ENCODE data around the gene HDAC7.

HDAC7 gene

GRCh38 chr12:47804171-47804570 is 15.5 kb downstream of the HDAC7 start:
- H3K4me1 ChIP-seq (ENCODE audit: control insufficient read depth in 2 of 2, insufficient read depth in 2 of 2, low read length in 2 of 2): peaks cover 20 to 60% of the 10 kb centered on the region in 2 donors
- no peaks in the 10 kb centered on the region for H3K27me3 ChIP-seq (ENCODE audit: control insufficient read depth in 2 of 2, insufficient read depth in 2 of 2, low read length in 2 of 2)
- no peak overlapping the region for H3K27ac ChIP-seq (ENCODE audit: low read depth in 2 of 2, low read length in 2 of 2)
- H3K4me3 ChIP-seq (ENCODE audit: low read length in 2 of 2): no peak overlapping the region
- H3K9ac ChIP-seq (ENCODE audit: low read depth in 1 of 2, low read length in 2 of 2): no peak overlapping the region
- no peaks in the 10 kb centered on the region for H3K9me3 ChIP-seq (ENCODE audit: control insufficient read depth in 2 of 2, low read length in 2 of 2)
- no peaks in the 10 kb centered on the region for H3K36me3 ChIP-seq (ENCODE audit: control insufficient read depth in 2 of 2, insufficient read depth in 2 of 2, low read length in 2 of 2)

DNA sequence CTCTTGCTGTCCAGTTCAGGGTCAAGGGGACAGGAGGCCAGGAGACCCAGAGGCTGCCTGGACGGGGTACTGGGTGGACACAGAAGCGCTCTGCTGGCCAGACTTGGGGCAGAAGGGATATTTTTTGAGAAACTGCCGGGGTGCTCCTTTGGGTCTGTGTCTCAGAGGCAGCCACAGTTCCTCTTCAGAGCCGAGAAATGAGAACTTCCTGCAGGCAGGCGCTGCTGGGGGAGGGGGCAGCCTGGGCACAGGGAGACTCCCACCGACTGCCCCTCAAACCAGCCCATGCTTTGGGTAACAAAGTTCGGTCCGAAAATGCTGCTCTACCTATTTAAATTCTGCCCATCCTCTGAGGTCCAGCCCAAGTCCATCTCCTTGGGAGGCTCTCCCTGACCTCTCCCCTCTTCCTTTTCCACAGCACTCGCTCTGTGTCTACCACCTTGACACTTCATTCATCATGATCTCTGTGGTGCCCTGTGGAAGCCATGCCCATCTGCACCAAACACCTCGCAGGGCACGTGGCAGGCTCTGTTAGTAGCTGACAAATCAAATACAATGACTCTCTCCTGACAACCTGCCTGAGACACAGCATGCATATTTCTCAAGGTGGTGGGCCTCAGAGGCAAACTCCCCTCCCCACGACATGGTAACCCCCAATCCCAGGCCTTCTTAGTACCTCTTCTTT is 16.4 kb downstream of the HDAC7 start:
- Histone ChIP-seq H3K27me3 (ENCODE audit: control insufficient read depth in 2 of 2, insufficient read depth in 2 of 2, low read length in 2 of 2) (no peaks in the 10 kb centered on the region), H3K27ac (ENCODE audit: low read depth in 2 of 2, low read length in 2 of 2) (peak overlapping the region in 1 of 2 donors; percentile 43), H3K4me3 (ENCODE audit: low read length in 2 of 2) (peak overlapping the region in 1 of 2 donors; percentile 20), H3K9ac (ENCODE audit: low read depth in 1 of 2, low read length in 2 of 2) (peak overlapping the region in 1 of 2 donors; percentile 24), H3K4me1 (ENCODE audit: control insufficient read depth in 2 of 2, insufficient read depth in 2 of 2, low read length in 2 of 2) (peaks cover 13 to 54% of the 10 kb centered on the region in 2 donors), H3K36me3 (ENCODE audit: control insufficient read depth in 2 of 2, insufficient read depth in 2 of 2, low read length in 2 of 2) (no peaks in the 10 kb centered on the region), H3K9me3 (ENCODE audit: control insufficient read depth in 2 of 2, low read length in 2 of 2) (no peaks in the 10 kb centered on the region)

- peaks cover 13 to 44% of the 10 kb centered on the region in 2 donors for H3K4me1 ChIP-seq (ENCODE audit: control insufficient read depth in 2 of 2, insufficient read depth in 2 of 2, low read length in 2 of 2)
- no peaks in the 10 kb centered on the region for H3K9me3 ChIP-seq (ENCODE audit: control insufficient read depth in 2 of 2, low read length in 2 of 2)
- H3K4me3 ChIP-seq (ENCODE audit: low read length in 2 of 2): no peak overlapping the region
- H3K36me3 ChIP-seq (ENCODE audit: control insufficient read depth in 2 of 2, insufficient read depth in 2 of 2, low read length in 2 of 2): peaks cover 0 to 1% of the 10 kb centered on the region in 2 donors
- H3K27ac ChIP-seq (ENCODE audit: low read depth in 2 of 2, low read length in 2 of 2): peak overlapping the region in 1 of 2 donors; percentile 43
- no peak overlapping the region for H3K9ac ChIP-seq (ENCODE audit: low read depth in 1 of 2, low read length in 2 of 2)
- no peaks in the 10 kb centered on the region for H3K27me3 ChIP-seq (ENCODE audit: control insufficient read depth in 2 of 2, insufficient read depth in 2 of 2, low read length in 2 of 2)
Observed at GRCh38 chr12:47802312-47802711, 17.4 kb downstream of the HDAC7 start.

DNA sequence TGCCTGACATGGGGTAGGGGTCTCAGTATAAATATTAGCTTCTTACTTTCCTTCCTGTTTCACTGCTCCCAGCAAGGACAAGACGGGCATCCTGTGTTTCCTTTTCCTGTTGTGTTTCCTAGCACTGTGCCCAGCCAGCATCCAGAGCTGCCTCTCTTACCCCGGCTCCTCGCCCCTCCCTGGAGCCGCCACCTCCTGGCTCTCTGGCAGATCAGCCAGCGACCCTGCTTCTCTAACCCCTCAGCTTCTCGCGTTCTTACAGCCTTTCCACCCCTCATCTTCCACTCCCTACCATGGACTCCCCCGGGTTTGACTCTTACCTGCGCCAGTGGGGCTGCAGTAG is 17.8 kb downstream of the HDAC7 start:
- peaks cover 0 to 2% of the 10 kb centered on the region in 2 donors for H3K36me3 ChIP-seq (ENCODE audit: control insufficient read depth in 2 of 2, insufficient read depth in 2 of 2, low read length in 2 of 2)
- H3K27me3 ChIP-seq (ENCODE audit: control insufficient read depth in 2 of 2, insufficient read depth in 2 of 2, low read length in 2 of 2): no peaks in the 10 kb centered on the region
- H3K4me3 ChIP-seq (ENCODE audit: low read length in 2 of 2): no peak overlapping the region
- no peak overlapping the region for H3K9ac ChIP-seq (ENCODE audit: low read depth in 1 of 2, low read length in 2 of 2)
- peak overlapping the region in 1 of 2 donors; percentile 32 for H3K27ac ChIP-seq (ENCODE audit: low read depth in 2 of 2, low read length in 2 of 2)
- H3K4me1 ChIP-seq (ENCODE audit: control insufficient read depth in 2 of 2, insufficient read depth in 2 of 2, low read length in 2 of 2): peaks cover 13 to 41% of the 10 kb centered on the region in 2 donors
- H3K9me3 ChIP-seq (ENCODE audit: control insufficient read depth in 2 of 2, low read length in 2 of 2): no peaks in the 10 kb centered on the region

DNA sequence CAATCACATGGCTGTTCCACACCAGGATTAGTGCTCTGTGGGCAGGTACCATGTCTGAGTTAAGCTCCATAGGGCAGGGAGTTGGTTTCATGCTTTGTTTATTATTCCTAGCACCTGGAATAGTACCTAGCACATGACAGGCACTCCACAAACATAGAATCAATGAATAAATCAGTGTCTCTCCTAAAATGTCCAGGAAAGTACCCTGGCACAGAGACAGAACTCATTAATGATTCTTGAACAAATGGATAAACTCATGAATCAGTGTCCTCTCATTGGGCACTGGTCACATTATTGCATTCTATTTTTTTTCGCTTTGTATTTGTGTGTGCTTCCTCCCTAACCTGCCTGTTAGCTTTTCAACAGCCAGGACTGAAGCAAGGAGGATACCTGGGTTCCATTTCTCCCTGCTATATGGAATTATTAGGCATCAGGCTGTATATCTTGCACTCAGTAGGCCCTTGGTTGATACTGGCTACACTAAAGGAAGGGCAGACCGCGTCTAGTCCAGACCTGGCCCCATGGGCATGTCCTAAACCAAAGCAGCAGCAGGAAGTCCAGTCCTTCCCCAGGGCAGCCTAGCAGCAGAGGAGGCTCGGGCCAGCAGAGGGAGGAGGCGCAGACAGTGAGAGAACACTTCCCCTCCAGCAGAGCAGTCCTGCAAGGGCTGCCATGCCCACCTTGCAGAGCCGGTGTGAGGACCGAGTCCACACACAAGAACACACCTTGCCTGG is 18.4 kb downstream of the HDAC7 start:
- Histone ChIP-seq H3K4me3 (ENCODE audit: low read length in 2 of 2) (no peak overlapping the region), H3K4me1 (ENCODE audit: control insufficient read depth in 2 of 2, insufficient read depth in 2 of 2, low read length in 2 of 2) (peaks cover 13 to 41% of the 10 kb centered on the region in 2 donors), H3K9me3 (ENCODE audit: control insufficient read depth in 2 of 2, low read length in 2 of 2) (no peaks in the 10 kb centered on the region), H3K27ac (ENCODE audit: low read depth in 2 of 2, low read length in 2 of 2) (no peak overlapping the region), H3K36me3 (ENCODE audit: control insufficient read depth in 2 of 2, insufficient read depth in 2 of 2, low read length in 2 of 2) (peaks cover 0 to 2% of the 10 kb centered on the region in 2 donors), H3K9ac (ENCODE audit: low read depth in 1 of 2, low read length in 2 of 2) (no peak overlapping the region), H3K27me3 (ENCODE audit: control insufficient read depth in 2 of 2, insufficient read depth in 2 of 2, low read length in 2 of 2) (no peaks in the 10 kb centered on the region)

- Histone ChIP-seq H3K4me1 (ENCODE audit: control insufficient read depth in 2 of 2, insufficient read depth in 2 of 2, low read length in 2 of 2) (peaks cover 9 to 36% of the 10 kb centered on the region in 2 donors), H3K4me3 (ENCODE audit: low read length in 2 of 2) (no peak overlapping the region), H3K27ac (ENCODE audit: low read depth in 2 of 2, low read length in 2 of 2) (no peak overlapping the region), H3K9ac (ENCODE audit: low read depth in 1 of 2, low read length in 2 of 2) (no peak overlapping the region), H3K9me3 (ENCODE audit: control insufficient read depth in 2 of 2, low read length in 2 of 2) (no peaks in the 10 kb centered on the region), H3K36me3 (ENCODE audit: control insufficient read depth in 2 of 2, insufficient read depth in 2 of 2, low read length in 2 of 2) (peaks cover 6 to 7% of the 10 kb centered on the region in 2 donors), H3K27me3 (ENCODE audit: control insufficient read depth in 2 of 2, insufficient read depth in 2 of 2, low read length in 2 of 2) (no peaks in the 10 kb centered on the region)
Observed at GRCh38 chr12:47800582-47800981, 19.1 kb downstream of the HDAC7 start.

DNA sequence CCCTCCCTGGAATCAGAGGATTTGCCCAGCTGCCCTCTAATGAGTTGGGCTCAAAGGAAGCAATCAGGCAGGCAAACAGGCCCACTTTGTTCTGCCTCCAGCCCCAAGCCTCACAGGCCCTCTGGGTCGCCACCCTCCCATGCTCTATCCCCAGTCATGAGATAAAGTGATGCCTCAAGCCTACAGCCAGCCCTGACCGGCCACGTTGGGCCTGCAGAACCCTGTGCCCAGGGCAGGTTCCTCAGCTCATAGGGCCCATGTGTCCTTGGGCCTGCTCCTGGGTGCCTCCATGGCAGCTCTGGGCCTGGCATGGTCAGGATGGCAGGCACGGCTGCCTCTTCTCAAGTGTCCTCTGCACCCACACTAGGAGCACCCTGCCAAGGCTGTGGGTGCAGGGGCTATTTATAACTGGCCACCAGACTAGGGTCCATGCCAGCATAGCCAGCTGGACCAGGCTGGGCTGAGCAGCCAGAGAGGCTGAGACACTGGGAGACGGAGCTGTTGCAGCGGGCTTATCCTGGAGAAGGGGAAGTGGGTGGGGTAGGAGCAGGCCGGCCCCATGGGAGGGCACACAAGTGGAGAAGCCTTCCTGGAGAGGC is 20.2 kb downstream of the HDAC7 start:
- H3K36me3 ChIP-seq (ENCODE audit: control insufficient read depth in 2 of 2, insufficient read depth in 2 of 2, low read length in 2 of 2): peaks cover 13% of the 10 kb centered on the region in 2 donors
- H3K27me3 ChIP-seq (ENCODE audit: control insufficient read depth in 2 of 2, insufficient read depth in 2 of 2, low read length in 2 of 2): no peaks in the 10 kb centered on the region
- H3K9me3 ChIP-seq (ENCODE audit: control insufficient read depth in 2 of 2, low read length in 2 of 2): no peaks in the 10 kb centered on the region
- no peak overlapping the region for H3K9ac ChIP-seq (ENCODE audit: low read depth in 1 of 2, low read length in 2 of 2)
- no peak overlapping the region for H3K4me3 ChIP-seq (ENCODE audit: low read length in 2 of 2)
- no peak overlapping the region for H3K27ac ChIP-seq (ENCODE audit: low read depth in 2 of 2, low read length in 2 of 2)
- H3K4me1 ChIP-seq (ENCODE audit: control insufficient read depth in 2 of 2, insufficient read depth in 2 of 2, low read length in 2 of 2): peaks cover 7 to 29% of the 10 kb centered on the region in 2 donors

GRCh38 chr12:47798382-47798948 is 21.2 kb downstream of the HDAC7 start:
- no peaks in the 10 kb centered on the region for H3K9me3 ChIP-seq (ENCODE audit: control insufficient read depth in 2 of 2, low read length in 2 of 2)
- H3K27ac ChIP-seq (ENCODE audit: low read depth in 2 of 2, low read length in 2 of 2): no peak overlapping the region
- H3K4me3 ChIP-seq (ENCODE audit: low read length in 2 of 2): no peak overlapping the region
- peaks cover 3 to 26% of the 10 kb centered on the region in 2 donors for H3K4me1 ChIP-seq (ENCODE audit: control insufficient read depth in 2 of 2, insufficient read depth in 2 of 2, low read length in 2 of 2)
- H3K27me3 ChIP-seq (ENCODE audit: control insufficient read depth in 2 of 2, insufficient read depth in 2 of 2, low read length in 2 of 2): no peaks in the 10 kb centered on the region
- no peak overlapping the region for H3K9ac ChIP-seq (ENCODE audit: low read depth in 1 of 2, low read length in 2 of 2)
- H3K36me3 ChIP-seq (ENCODE audit: control insufficient read depth in 2 of 2, insufficient read depth in 2 of 2, low read length in 2 of 2): peaks cover 16 to 18% of the 10 kb centered on the region in 2 donors

DNA sequence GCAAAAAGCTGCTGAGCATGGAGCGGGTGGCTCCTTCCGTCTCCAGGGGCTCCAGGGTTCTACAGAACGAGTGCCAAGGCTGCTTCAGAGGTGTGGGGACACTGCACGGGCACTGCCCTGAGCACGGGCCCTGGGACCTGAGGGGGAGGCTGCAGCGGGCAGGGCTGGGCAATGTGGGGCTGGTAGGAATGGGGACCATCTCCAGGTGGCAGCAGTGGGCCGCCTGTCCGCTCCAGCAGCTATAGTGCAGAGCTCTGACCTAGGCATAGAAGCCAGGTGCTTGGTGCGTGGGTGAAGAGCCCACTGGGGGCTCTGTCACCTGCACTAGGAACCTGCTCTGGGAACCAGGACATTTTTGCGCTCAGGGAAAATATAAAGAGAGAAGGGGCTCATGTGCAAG is 22.3 kb downstream of the HDAC7 start:
- Histone ChIP-seq H3K36me3 (ENCODE audit: control insufficient read depth in 2 of 2, insufficient read depth in 2 of 2, low read length in 2 of 2) (peaks cover 16 to 24% of the 10 kb centered on the region in 2 donors), H3K27me3 (ENCODE audit: control insufficient read depth in 2 of 2, insufficient read depth in 2 of 2, low read length in 2 of 2) (no peaks in the 10 kb centered on the region), H3K4me3 (ENCODE audit: low read length in 2 of 2) (no peak overlapping the region), H3K27ac (ENCODE audit: low read depth in 2 of 2, low read length in 2 of 2) (no peak overlapping the region), H3K4me1 (ENCODE audit: control insufficient read depth in 2 of 2, insufficient read depth in 2 of 2, low read length in 2 of 2) (peaks cover 3 to 18% of the 10 kb centered on the region in 2 donors), H3K9me3 (ENCODE audit: control insufficient read depth in 2 of 2, low read length in 2 of 2) (no peaks in the 10 kb centered on the region), H3K9ac (ENCODE audit: low read depth in 1 of 2, low read length in 2 of 2) (no peak overlapping the region)
